OCI-LY1 (cell line): ENCODE measurements around the gene SLC39A11.
"Not testable (repeated sequence)": the region's sequence is repeated elsewhere in the genome, so short reads cannot be mapped to it uniquely, and the experiment has no call there.

Source experiments
- H2AFZ ChIP-seq: fragments of 200-600 bp; sonication (generic), shearing (Covaris generic); 2 replicates; pipeline ENCODE4 v1.6.0; 2014; ENCODE audit warnings: antibody characterized with exemption, mild to moderate bottlenecking, low read length
- H3F3A ChIP-seq: fragments of 200-600 bp; sonication (generic), shearing (Covaris generic); 2 replicates; pipeline ENCODE4 v1.6.0; 2014; ENCODE audit warnings: mild to moderate bottlenecking, antibody characterized with exemption, low read length, moderate library complexity; ENCODE audit not compliant: insufficient read depth
- H3K27ac ChIP-seq: fragments of 200-600 bp; sonication (generic); 2 replicates; pipeline ENCODE4 v1.5.1; 2014; ENCODE audit warnings: low read length, mixed run types, mild to moderate bottlenecking, low read depth; ENCODE audit not compliant: poor library complexity, severe bottlenecking
- H3K27me3 ChIP-seq: fragments of 200-600 bp; sonication (generic); 2 replicates; pipeline ENCODE4 v1.6.0; 2014; ENCODE audit warnings: antibody characterized with exemption, mild to moderate bottlenecking, low read length, moderate library complexity; ENCODE audit not compliant: insufficient read depth
- H3K36me3 ChIP-seq: fragments of 200-600 bp; sonication (generic); 2 replicates; pipeline ENCODE4 v1.6.1; 2014; ENCODE audit warnings: mild to moderate bottlenecking, antibody characterized with exemption, low read length, moderate library complexity, mixed read lengths; ENCODE audit not compliant: insufficient read depth
- H3K4me1 ChIP-seq: fragments of 200-600 bp; sonication (generic); 2 replicates; pipeline ENCODE4 v1.5.1; 2014; ENCODE audit warnings: mild to moderate bottlenecking, low read length, moderate library complexity; ENCODE audit not compliant: insufficient read depth, severe bottlenecking
- H3K4me2 ChIP-seq: fragments of 200-600 bp; sonication (generic), shearing (Covaris generic); 2 replicates; pipeline ENCODE4 v1.6.1; 2014; ENCODE audit warnings: low read length
- H3K4me3 ChIP-seq: fragments of 200-600 bp; sonication (generic); 2 replicates; pipeline ENCODE4 v1.5.1; 2014; ENCODE audit warnings: low read length, low read depth, mild to moderate bottlenecking, mixed read lengths; ENCODE audit not compliant: poor library complexity, severe bottlenecking
- H3K79me2 ChIP-seq: fragments of 200-600 bp; shearing (Covaris generic); 2 replicates; pipeline ENCODE4 v1.6.1; 2016; ENCODE audit warnings: mixed run types, low read length, mixed read lengths; ENCODE audit not compliant: insufficient read depth
- H3K9ac ChIP-seq: fragments of 200-600 bp; sonication (generic), shearing (Covaris generic); 2 replicates; pipeline ENCODE4 v1.6.1; 2014; ENCODE audit warnings: mild to moderate bottlenecking, low read length, mixed read lengths
- H3K9me2 ChIP-seq: fragments of 200-600 bp; sonication (generic), shearing (Covaris generic); 2 replicates; pipeline ENCODE4 v1.6.1; 2014; ENCODE audit warnings: low read depth, mild to moderate bottlenecking, low read length, mixed read lengths
- H3K9me3 ChIP-seq: fragments of 200-600 bp; shearing (Covaris generic); 2 replicates; pipeline ENCODE4 v1.6.1; 2014; ENCODE audit warnings: low read length, mixed read lengths
- H4K20me1 ChIP-seq: fragments of 200-600 bp; sonication (generic), shearing (Covaris generic); 2 replicates; pipeline ENCODE4 v1.6.0; 2016; ENCODE audit warnings: mild to moderate bottlenecking, low read length; ENCODE audit not compliant: insufficient read depth
- CTCF ChIP-seq: fragments of 200-600 bp; sonication (generic), shearing (Covaris generic); IDR thresholded peaks from 2 replicates; pipeline ENCODE4 v1.5.1; 2017; ENCODE audit warnings: mild to moderate bottlenecking, antibody characterized with exemption, low read length, moderate library complexity, mixed read lengths
- EZH2 ChIP-seq: fragments of 200-600 bp; sonication (generic), shearing (Covaris generic); IDR thresholded peaks from 2 replicates; pipeline ENCODE4 v1.8.0; 2017; ENCODE audit warnings: borderline replicate concordance, mixed run types, mild to moderate bottlenecking, antibody characterized with exemption, low read length, moderate library complexity, mixed read lengths

SLC39A11 gene

GRCh38 chr17:72898725-72899124, 193.8 kb downstream of the SLC39A11 start:
- no peaks in the 10 kb centered on the region for H3F3A ChIP-seq
- no peak overlapping the region for H2AFZ ChIP-seq
- no peak overlapping the region for H3K4me2 ChIP-seq
- peaks cover 29% of the 10 kb centered on the region for H3K4me1 ChIP-seq
- H3K9me2 ChIP-seq: no peaks in the 10 kb centered on the region
- no peak for TF ChIP-seq CTCF
- TF ChIP-seq EZH2: no peak
- H3K27me3 ChIP-seq: no peaks in the 10 kb centered on the region
- H3K36me3 ChIP-seq: no peaks in the 10 kb centered on the region
- H3K9me3 ChIP-seq: no peaks in the 10 kb centered on the region
- H3K4me3 ChIP-seq: no peak overlapping the region
- no peaks in the 10 kb centered on the region for H3K79me2 ChIP-seq
- peak overlapping the region; percentile 2 for H3K27ac ChIP-seq
- no peaks in the 10 kb centered on the region for H4K20me1 ChIP-seq
- no peak overlapping the region for H3K9ac ChIP-seq

GRCh38 chr17:72896288-72896687, 196.2 kb downstream of the SLC39A11 start:
- not testable (repeated sequence) for H3K4me3 ChIP-seq, H3K27me3 ChIP-seq, H3K9ac ChIP-seq, H3K9me2 ChIP-seq, H4K20me1 ChIP-seq, H3K4me2 ChIP-seq, H3K36me3 ChIP-seq, H3K79me2 ChIP-seq, H3F3A ChIP-seq, H3K9me3 ChIP-seq, H2AFZ ChIP-seq, H3K27ac ChIP-seq
- peaks cover 25% of the 10 kb centered on the region for H3K4me1 ChIP-seq

- H3K4me2 ChIP-seq: no peak overlapping the region
- no peak overlapping the region for H3K4me3 ChIP-seq
- H4K20me1 ChIP-seq: no peaks in the 10 kb centered on the region
- no peak overlapping the region for H3K27ac ChIP-seq
- no peaks in the 10 kb centered on the region for H3K4me1 ChIP-seq
- H3K9ac ChIP-seq: no peak overlapping the region
- no peaks in the 10 kb centered on the region for H3K9me3 ChIP-seq
- H3K9me2 ChIP-seq: no peaks in the 10 kb centered on the region
- no peaks in the 10 kb centered on the region for H3K79me2 ChIP-seq
- no peaks in the 10 kb centered on the region for H3K27me3 ChIP-seq
- H3K36me3 ChIP-seq: no peaks in the 10 kb centered on the region
- H2AFZ ChIP-seq: no peak overlapping the region
- TF ChIP-seq CTCF: no peak
- TF ChIP-seq EZH2: no peak
- H3F3A ChIP-seq: no peaks in the 10 kb centered on the region
Observed at GRCh38 chr17:72891627-72892026, 200.9 kb downstream of the SLC39A11 start.

GRCh38 chr17:72890711-72891110, 201.8 kb downstream of the SLC39A11 start:
- no peak overlapping the region for H2AFZ ChIP-seq
- no peaks in the 10 kb centered on the region for H3K9me2 ChIP-seq
- no peaks in the 10 kb centered on the region for H3K4me1 ChIP-seq
- H3K9ac ChIP-seq: no peak overlapping the region
- H3F3A ChIP-seq: no peaks in the 10 kb centered on the region
- TF ChIP-seq CTCF (no peak), EZH2 (no peak)
- no peaks in the 10 kb centered on the region for H3K36me3 ChIP-seq
- no peaks in the 10 kb centered on the region for H3K9me3 ChIP-seq
- H3K27me3 ChIP-seq: no peaks in the 10 kb centered on the region
- H3K4me3 ChIP-seq: no peak overlapping the region
- H3K79me2 ChIP-seq: no peaks in the 10 kb centered on the region
- no peak overlapping the region for H3K4me2 ChIP-seq
- H3K27ac ChIP-seq: no peak overlapping the region
- no peaks in the 10 kb centered on the region for H4K20me1 ChIP-seq
